Liver (tissue), 3 donors: Measurements from ENCODE around the gene GZMM.

ENCODE experiments used
- RAD21 ChIP-seq, 2 donors: IDR thresholded peaks; 2 replicates each; pipeline ENCODE4 v1.6.1; 2016; ENCODE audit warnings: antibody characterized with exemption in 2 of 2, mild to moderate bottlenecking in 2 of 2
- TAF1 ChIP-seq: conservative IDR thresholded peaks from 2 replicates; pipeline ENCODE4 v1.6.1; 2016; ENCODE audit warnings: antibody characterized with exemption, mild to moderate bottlenecking
- TF ChIP-seq, protein P1 (sequence below): fragments of 150-350 bp; IDR thresholded peaks from 2 replicates; pipeline ENCODE4 v1.5.1; 2017; ENCODE audit warnings: improper control_type of control experiment, low read depth, low read length; ENCODE audit not compliant: missing input control
- donor health status: healthy.
- donor health status: healthy.

DNA sequence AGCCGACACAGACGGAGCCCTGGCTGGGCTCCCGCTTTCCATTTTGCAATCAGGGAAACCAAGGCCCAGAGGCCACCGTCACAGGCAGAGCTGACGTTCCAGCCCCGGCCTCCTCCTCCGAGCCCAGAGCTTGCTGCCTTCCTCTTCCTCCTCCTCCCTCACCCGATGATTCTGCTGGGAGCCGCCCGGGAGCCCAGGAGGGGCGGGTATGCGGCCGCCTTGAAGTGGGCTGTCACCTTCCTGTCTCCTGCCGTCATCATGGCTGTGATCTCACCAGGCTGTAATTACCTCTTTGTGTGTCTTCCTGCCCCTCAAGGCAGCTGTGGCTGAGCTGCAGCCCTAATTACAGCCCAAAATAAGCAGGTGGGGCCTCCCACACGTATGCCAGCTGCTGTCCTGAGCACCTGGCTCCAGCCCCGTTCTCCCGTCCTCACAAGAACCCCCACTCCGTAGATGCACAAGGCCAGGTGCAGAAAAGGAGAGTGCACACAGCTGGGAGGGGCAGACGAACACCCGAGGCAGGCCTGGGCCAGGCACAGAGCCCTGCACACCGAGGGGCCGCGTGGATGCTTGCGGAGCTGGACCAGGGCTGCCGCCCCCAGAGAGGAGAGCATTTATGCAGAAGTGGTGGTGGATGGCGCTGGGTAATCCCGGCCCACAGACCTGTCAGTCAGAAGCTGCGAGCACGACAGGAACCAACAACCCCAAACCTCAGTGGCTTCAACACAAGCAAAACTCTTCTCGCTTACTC is 32.6 kb upstream of the GZMM start:
- TF ChIP-seq, protein P1, sequence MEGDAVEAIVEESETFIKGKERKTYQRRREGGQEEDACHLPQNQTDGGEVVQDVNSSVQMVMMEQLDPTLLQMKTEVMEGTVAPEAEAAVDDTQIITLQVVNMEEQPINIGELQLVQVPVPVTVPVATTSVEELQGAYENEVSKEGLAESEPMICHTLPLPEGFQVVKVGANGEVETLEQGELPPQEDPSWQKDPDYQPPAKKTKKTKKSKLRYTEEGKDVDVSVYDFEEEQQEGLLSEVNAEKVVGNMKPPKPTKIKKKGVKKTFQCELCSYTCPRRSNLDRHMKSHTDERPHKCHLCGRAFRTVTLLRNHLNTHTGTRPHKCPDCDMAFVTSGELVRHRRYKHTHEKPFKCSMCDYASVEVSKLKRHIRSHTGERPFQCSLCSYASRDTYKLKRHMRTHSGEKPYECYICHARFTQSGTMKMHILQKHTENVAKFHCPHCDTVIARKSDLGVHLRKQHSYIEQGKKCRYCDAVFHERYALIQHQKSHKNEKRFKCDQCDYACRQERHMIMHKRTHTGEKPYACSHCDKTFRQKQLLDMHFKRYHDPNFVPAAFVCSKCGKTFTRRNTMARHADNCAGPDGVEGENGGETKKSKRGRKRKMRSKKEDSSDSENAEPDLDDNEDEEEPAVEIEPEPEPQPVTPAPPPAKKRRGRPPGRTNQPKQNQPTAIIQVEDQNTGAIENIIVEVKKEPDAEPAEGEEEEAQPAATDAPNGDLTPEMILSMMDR, result no peak
- TF ChIP-seq TAF1 (no peak), RAD21 (IDR thresholded peaks at IDR 0.05) (no peak)
